ENCODE measurements around the gene DPP9. TPM values are rescaled to one million over a fixed set of nuclear protein-coding genes. Genes with fewer than 3 reads are reported as not detected.

DPP9 gene
- total and polyA plus RNA-seq, 2 donors (not counting 1 experiment from before 2014, with no cell fraction given), result 3.6 to 27.1 TPM

DNA sequence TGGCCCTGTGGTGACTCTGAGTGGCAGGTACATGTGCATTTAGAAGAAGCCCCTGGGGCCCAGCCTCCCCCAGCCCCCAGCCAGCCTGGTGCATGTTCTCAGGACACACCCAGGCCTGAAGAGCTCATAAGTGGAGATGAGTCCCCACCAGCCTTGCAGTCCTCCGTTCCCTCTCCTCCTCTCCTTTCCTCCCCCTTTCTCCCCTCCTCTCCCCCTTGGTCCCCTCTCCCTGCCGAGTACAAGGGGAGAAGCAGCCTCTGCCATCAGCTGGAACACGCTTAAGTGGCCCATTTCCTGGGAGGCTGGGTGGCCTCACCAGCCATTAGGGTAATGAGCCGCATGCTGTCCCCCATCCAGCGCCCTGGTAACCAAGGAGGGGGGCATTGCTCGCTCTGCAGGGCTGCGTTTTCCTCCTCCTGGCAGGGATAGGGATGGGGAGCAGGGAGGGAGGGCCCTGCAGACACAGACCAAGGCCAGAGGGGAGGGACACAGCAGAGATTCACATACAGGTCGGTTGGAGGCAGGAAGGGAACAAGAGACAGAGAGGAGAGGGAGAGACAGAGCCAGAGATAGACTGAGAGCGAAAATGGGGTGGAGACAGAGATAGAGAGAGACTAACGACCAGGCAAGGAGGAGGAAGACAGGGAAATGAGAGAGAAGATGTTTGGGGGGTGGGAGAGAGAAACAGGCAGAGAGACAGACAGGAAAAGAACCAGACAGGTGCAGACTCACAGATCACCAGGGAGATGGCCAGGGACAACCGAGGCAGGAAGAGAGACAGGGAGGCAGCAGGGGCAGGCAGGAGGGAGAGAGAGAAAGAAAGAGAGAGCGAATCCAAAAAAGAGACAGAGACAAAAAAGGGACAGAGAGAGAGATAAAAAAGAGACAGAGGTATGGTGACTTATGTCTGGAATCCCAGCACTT is 19.3 kb upstream of the DPP9 start:
- Histone ChIP-seq H3K36me3 (ENCODE audit: control insufficient read depth, insufficient read depth, low read length) (no peaks in the 10 kb centered on the region), H3K4me2 (ENCODE audit: extremely low read depth, insufficient read depth, low read length) (no peak overlapping the region), H4K20me1 (ENCODE audit: control insufficient read depth, extremely low read depth, insufficient read depth, low read length) (no peaks in the 10 kb centered on the region), H3K4me3 (replicated peaks in 1 of 4; ENCODE audit: control extremely low read depth in 1 of 4, insufficient read depth in 1 of 4, low read depth in 3 of 4, low read length in 4 of 4) (no peak overlapping the region), H3K9me3 (ENCODE audit: control insufficient read depth, insufficient read depth, low read depth, low read length) (no peaks in the 10 kb centered on the region), H3K4me1 (ENCODE audit: control insufficient read depth, extremely low read depth, insufficient read depth, low read length) (peaks cover 6% of the 10 kb centered on the region), H3K27me3 (ENCODE audit: control insufficient read depth, insufficient read depth, low read length) (peaks cover 5% of the 10 kb centered on the region), H3K9ac (ENCODE audit: insufficient read depth, low read length) (no peak overlapping the region), H2AFZ (ENCODE audit: low read length) (no peak overlapping the region), H3K27ac (ENCODE audit: insufficient read depth, low read length) (no peak overlapping the region), H3K79me2 (ENCODE audit: control insufficient read depth, insufficient read depth, low read length) (no peaks in the 10 kb centered on the region)
- DNase-seq (ENCODE audit: low read depth in 2 of 2), result no peak
- TF ChIP-seq EZH2 (IDR thresholded peaks at IDR 0.05; ENCODE audit: low read length, missing control alignments), result no peak
- TF ChIP-seq, protein P1, sequence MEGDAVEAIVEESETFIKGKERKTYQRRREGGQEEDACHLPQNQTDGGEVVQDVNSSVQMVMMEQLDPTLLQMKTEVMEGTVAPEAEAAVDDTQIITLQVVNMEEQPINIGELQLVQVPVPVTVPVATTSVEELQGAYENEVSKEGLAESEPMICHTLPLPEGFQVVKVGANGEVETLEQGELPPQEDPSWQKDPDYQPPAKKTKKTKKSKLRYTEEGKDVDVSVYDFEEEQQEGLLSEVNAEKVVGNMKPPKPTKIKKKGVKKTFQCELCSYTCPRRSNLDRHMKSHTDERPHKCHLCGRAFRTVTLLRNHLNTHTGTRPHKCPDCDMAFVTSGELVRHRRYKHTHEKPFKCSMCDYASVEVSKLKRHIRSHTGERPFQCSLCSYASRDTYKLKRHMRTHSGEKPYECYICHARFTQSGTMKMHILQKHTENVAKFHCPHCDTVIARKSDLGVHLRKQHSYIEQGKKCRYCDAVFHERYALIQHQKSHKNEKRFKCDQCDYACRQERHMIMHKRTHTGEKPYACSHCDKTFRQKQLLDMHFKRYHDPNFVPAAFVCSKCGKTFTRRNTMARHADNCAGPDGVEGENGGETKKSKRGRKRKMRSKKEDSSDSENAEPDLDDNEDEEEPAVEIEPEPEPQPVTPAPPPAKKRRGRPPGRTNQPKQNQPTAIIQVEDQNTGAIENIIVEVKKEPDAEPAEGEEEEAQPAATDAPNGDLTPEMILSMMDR (conservative IDR thresholded peaks at IDR 0.05 in 1 of 2, IDR thresholded peaks at IDR 0.05 in 1 of 2; ENCODE audit: low read depth in 1 of 2, low read length in 2 of 2), result no peak

DNA sequence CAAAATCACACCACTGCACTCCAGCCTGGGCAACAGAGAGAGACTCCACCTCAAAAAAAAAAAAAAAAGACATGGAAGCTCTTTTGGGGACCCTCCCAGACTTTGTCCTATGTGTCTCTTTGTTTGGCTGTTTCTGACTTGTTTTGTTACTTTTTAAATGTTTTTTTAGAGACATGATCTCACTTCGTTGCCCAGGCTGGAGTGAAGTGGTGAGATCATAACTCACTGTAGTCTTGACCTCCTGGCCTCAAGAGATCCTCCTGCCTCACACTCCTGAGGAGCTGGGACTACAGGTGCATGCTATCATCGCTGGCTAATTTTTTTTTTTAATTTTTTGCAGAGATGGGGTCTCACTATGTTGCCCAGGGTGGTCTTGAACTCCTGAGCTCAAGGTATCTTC is 16.4 kb upstream of the DPP9 start:
- no peak overlapping the region for H3K4me2 ChIP-seq (ENCODE audit: extremely low read depth, insufficient read depth, low read length)
- DNase-seq (ENCODE audit: low read depth in 2 of 2), result no peak
- no peak overlapping the region for H3K27ac ChIP-seq (ENCODE audit: insufficient read depth, low read length)
- H3K4me1 ChIP-seq (ENCODE audit: control insufficient read depth, extremely low read depth, insufficient read depth, low read length), result peaks cover 5% of the 10 kb centered on the region
- no peak for TF ChIP-seq EZH2 (IDR thresholded peaks at IDR 0.05; ENCODE audit: low read length, missing control alignments)
- TF ChIP-seq, protein P1 (conservative IDR thresholded peaks at IDR 0.05 in 1 of 2, IDR thresholded peaks at IDR 0.05 in 1 of 2; ENCODE audit: low read depth in 1 of 2, low read length in 2 of 2), result no peak
- no peak overlapping the region for H2AFZ ChIP-seq (ENCODE audit: low read length)
- H3K36me3 ChIP-seq (ENCODE audit: control insufficient read depth, insufficient read depth, low read length), result no peaks in the 10 kb centered on the region
- no peak overlapping the region for H3K4me3 ChIP-seq (replicated peaks in 1 of 4; ENCODE audit: control extremely low read depth in 1 of 4, insufficient read depth in 1 of 4, low read depth in 3 of 4, low read length in 4 of 4)
- no peaks in the 10 kb centered on the region for H3K27me3 ChIP-seq (ENCODE audit: control insufficient read depth, insufficient read depth, low read length)
- no peak overlapping the region for H3K9ac ChIP-seq (ENCODE audit: insufficient read depth, low read length)
- H4K20me1 ChIP-seq (ENCODE audit: control insufficient read depth, extremely low read depth, insufficient read depth, low read length), result no peaks in the 10 kb centered on the region
- H3K79me2 ChIP-seq (ENCODE audit: control insufficient read depth, insufficient read depth, low read length), result no peaks in the 10 kb centered on the region
- no peaks in the 10 kb centered on the region for H3K9me3 ChIP-seq (ENCODE audit: control insufficient read depth, insufficient read depth, low read depth, low read length)

DNA sequence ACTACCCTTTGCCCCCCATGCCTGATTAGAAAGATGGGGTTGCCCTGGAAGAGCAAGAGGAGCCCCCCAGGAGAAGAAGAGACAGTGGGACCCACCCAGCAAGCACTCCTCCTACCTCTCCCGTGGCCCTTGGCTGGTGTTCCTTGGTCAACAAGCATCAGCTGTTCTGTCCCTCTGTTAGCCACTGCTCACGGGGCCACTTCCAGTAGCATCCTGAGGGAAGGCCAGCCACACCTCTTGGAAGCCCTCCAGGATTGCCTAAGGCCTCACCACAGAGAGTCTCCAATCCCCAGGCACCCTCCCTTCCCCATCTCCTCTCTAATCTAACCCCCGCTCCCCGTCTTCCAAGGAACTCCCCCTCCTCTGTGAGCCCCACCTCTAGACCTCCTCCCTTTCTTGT is 15.1 kb upstream of the DPP9 start:
- Histone ChIP-seq H3K9ac (ENCODE audit: insufficient read depth, low read length) (no peak overlapping the region), H2AFZ (ENCODE audit: low read length) (no peak overlapping the region), H3K9me3 (ENCODE audit: control insufficient read depth, insufficient read depth, low read depth, low read length) (no peaks in the 10 kb centered on the region), H4K20me1 (ENCODE audit: control insufficient read depth, extremely low read depth, insufficient read depth, low read length) (no peaks in the 10 kb centered on the region), H3K4me2 (ENCODE audit: extremely low read depth, insufficient read depth, low read length) (no peak overlapping the region), H3K27me3 (ENCODE audit: control insufficient read depth, insufficient read depth, low read length) (no peaks in the 10 kb centered on the region), H3K36me3 (ENCODE audit: control insufficient read depth, insufficient read depth, low read length) (no peaks in the 10 kb centered on the region), H3K27ac (ENCODE audit: insufficient read depth, low read length) (no peak overlapping the region), H3K79me2 (ENCODE audit: control insufficient read depth, insufficient read depth, low read length) (no peaks in the 10 kb centered on the region), H3K4me1 (ENCODE audit: control insufficient read depth, extremely low read depth, insufficient read depth, low read length) (no peaks in the 10 kb centered on the region), H3K4me3 (replicated peaks in 1 of 4; ENCODE audit: control extremely low read depth in 1 of 4, insufficient read depth in 1 of 4, low read depth in 3 of 4, low read length in 4 of 4) (no peak overlapping the region)
- no peak for DNase-seq (ENCODE audit: low read depth in 2 of 2)
- TF ChIP-seq, protein P1 (conservative IDR thresholded peaks at IDR 0.05 in 1 of 2, IDR thresholded peaks at IDR 0.05 in 1 of 2; ENCODE audit: low read depth in 1 of 2, low read length in 2 of 2), result no peak
- no peak for TF ChIP-seq EZH2 (IDR thresholded peaks at IDR 0.05; ENCODE audit: low read length, missing control alignments)
